GM13977 (cell line): Measurements from ENCODE around the gene CCND2.
A peak's percentile ranks its signal among the peaks of the same experiment; 100 is the strongest.

Source experiments
- DNase-seq: peaks from one replicate; pipeline ENCODE4 v3.0.0; 2012; ENCODE audit warnings: low spot score
- in situ Hi-C: fragments of 300-500 bp; cut with MboI; formaldehyde crosslinking; loops from one replicate; pipeline ENCODE4 v1.12.0; 2022; ENCODE audit warnings: low sequenced_read_pairs, low pct_unique_long_range_greater_than_20kb, mixed read lengths, inconsistent platforms; ENCODE audit not compliant: unreplicated experiment
- TF ChIP-seq, protein P1 (sequence below): IDR thresholded peaks from 2 replicates; pipeline ENCODE4 v1.5.1; 2012; ENCODE audit warnings: mild to moderate bottlenecking, control low read depth; ENCODE audit not compliant: insufficient read depth; ENCODE audit errors: extremely low read depth, missing control alignments

The CCND2 gene

DNA sequence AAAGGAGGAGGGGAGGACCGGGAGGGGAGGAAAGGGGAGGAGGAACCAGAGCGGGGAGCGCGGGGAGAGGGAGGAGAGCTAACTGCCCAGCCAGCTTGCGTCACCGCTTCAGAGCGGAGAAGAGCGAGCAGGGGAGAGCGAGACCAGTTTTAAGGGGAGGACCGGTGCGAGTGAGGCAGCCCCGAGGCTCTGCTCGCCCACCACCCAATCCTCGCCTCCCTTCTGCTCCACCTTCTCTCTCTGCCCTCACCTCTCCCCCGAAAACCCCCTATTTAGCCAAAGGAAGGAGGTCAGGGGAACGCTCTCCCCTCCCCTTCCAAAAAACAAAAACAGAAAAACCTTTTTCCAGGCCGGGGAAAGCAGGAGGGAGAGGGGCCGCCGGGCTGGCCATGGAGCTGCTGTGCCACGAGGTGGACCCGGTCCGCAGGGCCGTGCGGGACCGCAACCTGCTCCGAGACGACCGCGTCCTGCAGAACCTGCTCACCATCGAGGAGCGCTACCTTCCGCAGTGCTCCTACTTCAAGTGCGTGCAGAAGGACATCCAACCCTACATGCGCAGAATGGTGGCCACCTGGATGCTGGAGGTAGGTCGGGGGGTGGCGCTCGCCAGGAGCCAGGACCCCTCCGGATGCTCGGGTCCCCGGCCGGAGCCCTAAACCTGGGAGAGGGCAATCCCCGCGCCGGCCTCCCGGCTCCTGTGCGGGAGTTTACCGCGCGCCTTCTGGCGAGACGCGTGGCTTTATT lies at the start of gene CCND2:
Gene CCND2, plus strand, starts transcription at position 111 of the 744 bp plus-strand sequence. Its CDS starts 279 bp downstream, at position 390.
- TF ChIP-seq, protein P1, sequence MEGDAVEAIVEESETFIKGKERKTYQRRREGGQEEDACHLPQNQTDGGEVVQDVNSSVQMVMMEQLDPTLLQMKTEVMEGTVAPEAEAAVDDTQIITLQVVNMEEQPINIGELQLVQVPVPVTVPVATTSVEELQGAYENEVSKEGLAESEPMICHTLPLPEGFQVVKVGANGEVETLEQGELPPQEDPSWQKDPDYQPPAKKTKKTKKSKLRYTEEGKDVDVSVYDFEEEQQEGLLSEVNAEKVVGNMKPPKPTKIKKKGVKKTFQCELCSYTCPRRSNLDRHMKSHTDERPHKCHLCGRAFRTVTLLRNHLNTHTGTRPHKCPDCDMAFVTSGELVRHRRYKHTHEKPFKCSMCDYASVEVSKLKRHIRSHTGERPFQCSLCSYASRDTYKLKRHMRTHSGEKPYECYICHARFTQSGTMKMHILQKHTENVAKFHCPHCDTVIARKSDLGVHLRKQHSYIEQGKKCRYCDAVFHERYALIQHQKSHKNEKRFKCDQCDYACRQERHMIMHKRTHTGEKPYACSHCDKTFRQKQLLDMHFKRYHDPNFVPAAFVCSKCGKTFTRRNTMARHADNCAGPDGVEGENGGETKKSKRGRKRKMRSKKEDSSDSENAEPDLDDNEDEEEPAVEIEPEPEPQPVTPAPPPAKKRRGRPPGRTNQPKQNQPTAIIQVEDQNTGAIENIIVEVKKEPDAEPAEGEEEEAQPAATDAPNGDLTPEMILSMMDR = no peak
- DNase-seq = peak; percentile 90
- in situ Hi-C loops = loop anchor here (10.0 kb wide), 3 partner anchors 169 to 379 kb away; no protein-coding TSS in a partner anchor

DNA sequence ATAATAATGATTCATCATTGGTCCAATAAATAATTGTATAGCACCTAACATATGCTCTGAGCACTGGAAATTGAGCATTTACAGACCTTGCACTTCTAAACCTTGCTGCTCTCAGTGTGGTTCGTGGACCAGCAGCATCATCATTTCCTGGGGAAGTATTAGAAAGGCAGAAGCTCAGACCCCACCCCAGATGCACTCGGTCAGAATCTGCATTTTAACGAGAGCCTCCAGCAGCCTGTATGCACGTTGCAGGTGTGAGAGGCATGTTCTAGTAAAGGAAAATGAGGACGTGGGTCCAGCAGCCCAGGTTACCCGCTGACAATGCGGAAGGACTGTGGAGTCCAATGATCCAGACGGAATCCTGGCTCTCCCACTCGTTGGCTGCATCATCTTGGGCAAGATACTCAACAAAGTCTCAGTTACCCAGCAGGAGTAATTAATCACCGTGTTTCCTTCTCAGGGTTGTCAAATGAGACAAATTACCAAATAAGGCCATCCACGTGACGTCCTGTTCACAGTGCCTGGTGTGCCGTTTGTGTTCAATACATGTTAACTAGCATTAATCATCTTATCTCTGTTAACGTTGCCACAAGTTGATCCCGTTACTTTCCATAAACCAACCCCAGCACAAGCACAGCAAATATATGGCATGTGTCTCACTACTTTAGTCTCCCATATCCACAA lies 49.2 kb upstream of the CCND2 start:
- TF ChIP-seq, protein P1 = no peak
- in situ Hi-C loops = no loop called here
- no peak for DNase-seq

DNA sequence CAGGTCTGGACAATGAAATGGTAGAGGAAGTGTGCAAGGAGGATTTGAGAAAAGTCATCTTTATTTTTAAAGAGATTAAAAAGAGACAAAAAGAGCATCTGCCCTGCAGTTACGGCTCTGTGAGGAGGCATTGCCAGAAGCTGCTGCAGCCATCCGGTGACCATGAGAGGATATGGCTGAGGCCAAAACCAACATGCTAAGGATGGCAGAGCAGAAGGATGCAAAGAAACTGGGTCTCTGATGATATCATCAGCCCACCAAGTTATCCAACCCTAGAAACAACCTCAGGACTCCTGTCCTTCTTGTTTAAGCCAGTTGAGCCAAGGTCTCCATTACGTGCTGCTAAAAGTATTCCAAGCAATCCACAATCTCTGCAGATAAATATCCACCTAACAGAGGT lies 48.0 kb upstream of the CCND2 start:
- DNase-seq = no peak
- TF ChIP-seq, protein P1 = no peak
- in situ Hi-C loops = no loop called here

DNA sequence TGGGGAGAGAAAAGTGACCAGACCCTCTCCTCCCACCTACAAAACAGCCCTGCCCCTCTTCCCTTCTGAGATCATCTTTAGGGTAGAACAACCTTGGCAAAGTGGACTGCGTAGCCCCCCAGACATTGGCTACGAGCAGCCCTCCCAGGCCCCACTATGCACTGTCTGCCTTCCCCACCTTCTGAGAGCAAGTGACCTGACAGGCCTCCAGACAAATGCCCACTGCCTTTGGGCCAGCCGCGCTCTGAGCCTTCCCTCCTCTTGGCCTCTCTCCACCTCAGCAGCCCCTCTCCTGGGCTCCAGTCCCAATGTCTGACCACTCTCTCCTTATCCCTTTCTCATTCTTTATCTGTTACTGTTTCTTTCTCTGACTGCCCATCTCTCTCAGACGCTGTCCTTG lies 46.5 kb upstream of the CCND2 start:
- TF ChIP-seq, protein P1 = no peak
- in situ Hi-C loops = no loop called here
- no peak for DNase-seq

DNA sequence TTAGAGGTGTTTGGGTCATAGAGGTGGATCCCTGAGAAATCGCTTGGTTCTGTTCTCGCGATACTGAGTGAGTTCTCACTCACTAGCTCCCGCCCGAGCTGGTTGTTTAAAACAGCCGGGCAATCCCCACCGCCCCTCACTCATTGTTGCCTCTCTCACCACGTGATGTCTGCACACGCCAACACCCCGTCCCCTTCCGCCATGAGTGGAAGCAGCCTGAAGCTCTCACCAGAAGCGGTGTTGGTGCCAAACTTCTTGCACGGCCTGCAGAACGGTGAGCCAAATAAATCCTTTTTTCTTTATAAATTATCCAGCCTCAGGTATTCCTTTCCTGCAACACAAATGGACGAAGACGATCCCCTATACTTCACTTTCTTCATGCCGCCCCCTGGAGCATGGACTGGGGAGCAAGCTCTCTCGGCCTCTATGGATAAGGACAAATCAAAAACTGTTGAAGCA lies 45.4 kb upstream of the CCND2 start:
- TF ChIP-seq, protein P1 = no peak

DNA sequence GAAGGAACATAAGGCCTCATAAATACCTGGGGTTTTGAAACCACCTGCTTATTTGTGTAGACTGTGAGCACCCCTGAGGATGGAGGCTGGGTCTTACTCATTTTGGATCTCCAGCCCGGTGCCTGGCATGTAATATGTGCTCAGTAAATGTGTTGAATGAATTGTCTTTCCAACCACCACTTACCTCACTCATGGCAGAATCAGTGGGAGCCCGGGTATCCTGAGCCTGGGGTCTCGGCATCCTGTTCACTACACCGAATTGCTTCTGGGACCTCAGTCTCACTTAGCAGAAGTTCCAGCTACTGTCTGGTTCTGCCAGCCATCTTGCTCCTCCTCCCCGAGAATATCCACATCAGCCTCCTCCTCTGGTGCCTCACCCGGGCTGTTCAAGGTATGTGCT lies 43.0 kb upstream of the CCND2 start:
- no peak for DNase-seq
- in situ Hi-C loops = no loop called here
- TF ChIP-seq, protein P1 = no peak

More for the DNA sequence above, 45.4 kb upstream of the CCND2 start:
- DNase-seq = no peak
- in situ Hi-C loops = no loop called here
